Measurements from ENCODE around the gene KIR2DL1. TPM values are rescaled to one million over a fixed set of nuclear protein-coding genes. Genes with fewer than 3 reads are reported as not detected.
"Not testable (repeated sequence)": the region's sequence is repeated elsewhere in the genome, so short reads cannot be mapped to it uniquely, and the experiment has no call there.

KIR2DL1 gene
- total and polyA plus RNA-seq, 8 donors, result 0.14 to 0.47 (median 0.20) TPM; not detected in 3

DNA sequence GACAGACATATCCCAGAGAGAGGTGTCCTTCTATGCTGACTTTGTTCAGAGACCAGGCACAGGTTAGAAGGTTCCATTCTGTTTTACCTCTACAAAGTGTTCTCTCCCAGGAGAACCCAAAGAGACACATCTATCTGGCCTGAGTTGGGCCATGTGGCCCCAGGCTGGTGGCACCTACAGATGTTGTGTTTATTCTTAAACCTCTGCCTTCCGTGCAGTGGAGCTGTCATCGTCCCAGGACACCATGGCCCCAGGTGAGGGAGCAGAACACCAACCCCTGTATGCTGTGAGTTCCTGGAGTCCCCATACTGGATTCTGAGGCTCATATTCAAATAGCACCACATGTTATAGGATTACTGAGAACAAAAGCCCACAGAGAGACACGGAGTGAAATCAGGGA lies 41.4 kb upstream of the KIR2DL1 start:
- TF ChIP-seq, protein P1, sequence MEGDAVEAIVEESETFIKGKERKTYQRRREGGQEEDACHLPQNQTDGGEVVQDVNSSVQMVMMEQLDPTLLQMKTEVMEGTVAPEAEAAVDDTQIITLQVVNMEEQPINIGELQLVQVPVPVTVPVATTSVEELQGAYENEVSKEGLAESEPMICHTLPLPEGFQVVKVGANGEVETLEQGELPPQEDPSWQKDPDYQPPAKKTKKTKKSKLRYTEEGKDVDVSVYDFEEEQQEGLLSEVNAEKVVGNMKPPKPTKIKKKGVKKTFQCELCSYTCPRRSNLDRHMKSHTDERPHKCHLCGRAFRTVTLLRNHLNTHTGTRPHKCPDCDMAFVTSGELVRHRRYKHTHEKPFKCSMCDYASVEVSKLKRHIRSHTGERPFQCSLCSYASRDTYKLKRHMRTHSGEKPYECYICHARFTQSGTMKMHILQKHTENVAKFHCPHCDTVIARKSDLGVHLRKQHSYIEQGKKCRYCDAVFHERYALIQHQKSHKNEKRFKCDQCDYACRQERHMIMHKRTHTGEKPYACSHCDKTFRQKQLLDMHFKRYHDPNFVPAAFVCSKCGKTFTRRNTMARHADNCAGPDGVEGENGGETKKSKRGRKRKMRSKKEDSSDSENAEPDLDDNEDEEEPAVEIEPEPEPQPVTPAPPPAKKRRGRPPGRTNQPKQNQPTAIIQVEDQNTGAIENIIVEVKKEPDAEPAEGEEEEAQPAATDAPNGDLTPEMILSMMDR (IDR thresholded peaks at IDR 0.05), result no peak
- ATAC-seq, result no peak
- Histone ChIP-seq H3K27ac (no peak overlapping the region), H3K9me3 (no peaks in the 10 kb centered on the region), H3K36me3 (no peaks in the 10 kb centered on the region), H3K27me3 (peaks cover 0 to 20% of the 10 kb centered on the region in 2 donors), H3K4me1 (no peaks in the 10 kb centered on the region), H3K4me3 (no peak overlapping the region)
- intact Hi-C loops (cut with DNase I), result no loop called here
- DNase-seq, result no peak

DNA sequence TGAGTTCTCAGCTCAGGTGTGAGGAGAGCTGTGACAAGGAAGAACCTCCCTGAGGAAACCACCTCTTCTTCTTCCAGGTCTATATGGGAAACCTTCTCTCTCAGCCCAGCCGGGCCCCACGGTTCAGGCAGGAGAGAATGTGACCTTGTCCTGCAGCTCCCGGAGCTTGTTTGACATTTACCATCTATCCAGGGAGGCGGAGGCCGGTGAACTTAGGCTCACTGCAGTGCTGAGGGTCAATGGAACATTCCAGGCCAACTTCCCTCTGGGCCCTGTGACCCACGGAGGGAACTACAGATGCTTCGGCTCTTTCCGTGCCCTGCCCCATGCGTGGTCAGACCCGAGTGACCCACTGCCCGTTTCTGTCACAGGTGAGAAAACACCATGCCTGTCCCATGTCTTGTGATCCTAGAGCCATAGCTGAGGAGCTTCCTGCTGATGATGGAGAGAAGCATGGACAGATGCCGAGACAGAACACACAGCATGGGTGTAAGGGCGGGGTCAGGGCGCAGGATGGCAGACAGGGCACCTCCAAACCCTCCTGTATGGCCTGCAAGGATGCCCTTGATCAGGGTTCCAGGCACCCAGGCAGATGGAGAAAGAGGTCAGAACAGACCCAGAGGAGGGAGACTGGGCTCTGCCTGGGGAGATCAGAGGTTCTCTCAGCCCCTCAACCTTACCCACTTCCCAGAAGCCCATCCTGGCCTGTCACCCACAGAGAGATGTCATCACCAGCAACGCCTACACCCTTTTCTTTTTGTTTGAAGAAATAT lies 40.0 kb upstream of the KIR2DL1 start:
- H3K27me3 ChIP-seq, result peaks cover 0 to 20% of the 10 kb centered on the region in 2 donors
- H3K36me3 ChIP-seq, result no peaks in the 10 kb centered on the region
- H3K4me1 ChIP-seq, result no peaks in the 10 kb centered on the region
- no peaks in the 10 kb centered on the region for H3K9me3 ChIP-seq
- TF ChIP-seq, protein P1 (IDR thresholded peaks at IDR 0.05), result no peak
- intact Hi-C loops (cut with DNase I), result no loop called here
- ATAC-seq, result no peak
- H3K4me3 ChIP-seq, result no peak overlapping the region
- DNase-seq, result no peak
- no peak overlapping the region for H3K27ac ChIP-seq

DNA sequence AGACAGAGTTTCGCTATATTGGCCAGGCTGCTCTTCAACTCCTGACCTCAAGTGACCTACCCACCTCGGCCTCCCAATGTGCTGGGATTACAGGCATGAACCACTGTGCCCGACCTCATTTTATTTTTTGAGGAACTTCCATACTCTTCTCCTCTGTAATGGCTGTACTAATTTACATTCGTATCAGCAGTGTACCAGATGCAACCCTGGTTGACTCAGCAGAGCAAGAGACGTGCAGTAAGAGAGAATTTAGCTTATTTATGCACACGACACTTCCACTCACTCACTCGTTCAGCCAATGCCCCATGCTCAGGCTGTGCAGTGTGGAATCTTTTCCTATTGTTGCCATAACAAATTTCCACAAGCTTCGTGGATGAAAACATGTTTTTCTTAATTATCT lies 38.4 kb upstream of the KIR2DL1 start:
- no peaks in the 10 kb centered on the region for H3K4me1 ChIP-seq
- DNase-seq (no peak), ATAC-seq (no peak)
- no peaks in the 10 kb centered on the region for H3K9me3 ChIP-seq
- H3K27me3 ChIP-seq, result peaks cover 0 to 20% of the 10 kb centered on the region in 2 donors
- intact Hi-C loops (cut with DNase I), result no loop called here
- no peak overlapping the region for H3K27ac ChIP-seq
- no peak overlapping the region for H3K4me3 ChIP-seq
- no peaks in the 10 kb centered on the region for H3K36me3 ChIP-seq
- TF ChIP-seq, protein P1 (IDR thresholded peaks at IDR 0.05), result no peak

DNA sequence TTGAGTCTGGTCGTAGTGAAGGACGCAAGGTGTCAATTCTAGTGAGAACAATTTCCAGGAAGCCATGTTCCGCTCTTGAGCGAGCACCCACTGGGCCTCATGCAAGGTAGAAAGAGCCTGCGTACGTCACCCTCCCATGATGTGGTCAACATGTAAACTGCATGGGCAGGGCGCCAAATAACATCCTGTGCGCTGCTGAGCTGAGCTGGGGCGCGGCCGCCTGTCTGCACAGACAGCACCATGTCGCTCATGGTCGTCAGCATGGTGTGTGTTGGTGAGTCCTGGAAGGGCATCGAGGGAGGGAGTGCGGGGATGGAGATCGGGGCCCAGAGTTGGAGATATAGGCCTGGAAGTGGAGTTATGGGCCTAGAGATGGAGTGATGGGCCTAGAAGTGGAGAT lies 31.3 kb upstream of the KIR2DL1 start, which contains the start of gene KIR2DL3:
Gene KIR2DL3 (plus strand): TSS at position 208 of the 400 bp plus-strand sequence. CDS start 33 bp downstream, at position 241.
- DNase-seq; H3K9me3 ChIP-seq; H3K27ac ChIP-seq; H3K4me1 ChIP-seq; H3K36me3 ChIP-seq; H3K4me3 ChIP-seq; H3K27me3 ChIP-seq; ATAC-seq; intact Hi-C loops (cut with DNase I): not testable (repeated sequence)

DNA sequence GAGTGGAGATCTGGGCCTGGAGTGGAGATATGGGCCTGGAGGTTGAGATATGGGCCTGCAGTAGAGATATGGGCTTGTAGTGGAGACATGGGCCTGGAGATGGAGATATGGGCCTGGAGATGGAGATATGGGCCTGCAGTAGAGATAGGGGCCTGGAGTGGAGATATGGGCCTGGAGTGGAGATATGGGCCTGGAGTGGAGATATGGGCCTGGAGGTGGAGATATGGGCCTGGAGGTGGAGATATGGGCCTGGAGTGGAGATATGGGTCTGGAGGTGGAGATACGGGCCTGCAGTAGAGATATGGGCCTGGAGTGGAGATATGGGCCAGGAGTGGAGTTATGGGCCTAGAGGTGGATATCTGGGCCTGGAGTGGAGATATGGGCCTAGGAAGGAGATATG lies 30.9 kb upstream of the KIR2DL1 start:
- DNase-seq, result no peak
- intact Hi-C loops (cut with DNase I), result no loop called here
- H3K4me1 ChIP-seq, result no peaks in the 10 kb centered on the region
- H3K36me3 ChIP-seq, result no peaks in the 10 kb centered on the region
- ATAC-seq, result no peak
- no peaks in the 10 kb centered on the region for H3K9me3 ChIP-seq
- H3K4me3 ChIP-seq, result no peak overlapping the region
- no peak overlapping the region for H3K27ac ChIP-seq
- TF ChIP-seq, protein P1 (IDR thresholded peaks at IDR 0.05), result no peak
- H3K27me3 ChIP-seq, result no peaks in the 10 kb centered on the region
